CD1c-positive myeloid dendritic cell (primary cell): ENCODE results near the gene VWCE.

Experiments used
- DNase-seq: peaks from one replicate; pipeline ENCODE4 v3.0.0-alpha.2; 2016; ENCODE audit errors: extremely low spot score

VWCE gene, protein sequence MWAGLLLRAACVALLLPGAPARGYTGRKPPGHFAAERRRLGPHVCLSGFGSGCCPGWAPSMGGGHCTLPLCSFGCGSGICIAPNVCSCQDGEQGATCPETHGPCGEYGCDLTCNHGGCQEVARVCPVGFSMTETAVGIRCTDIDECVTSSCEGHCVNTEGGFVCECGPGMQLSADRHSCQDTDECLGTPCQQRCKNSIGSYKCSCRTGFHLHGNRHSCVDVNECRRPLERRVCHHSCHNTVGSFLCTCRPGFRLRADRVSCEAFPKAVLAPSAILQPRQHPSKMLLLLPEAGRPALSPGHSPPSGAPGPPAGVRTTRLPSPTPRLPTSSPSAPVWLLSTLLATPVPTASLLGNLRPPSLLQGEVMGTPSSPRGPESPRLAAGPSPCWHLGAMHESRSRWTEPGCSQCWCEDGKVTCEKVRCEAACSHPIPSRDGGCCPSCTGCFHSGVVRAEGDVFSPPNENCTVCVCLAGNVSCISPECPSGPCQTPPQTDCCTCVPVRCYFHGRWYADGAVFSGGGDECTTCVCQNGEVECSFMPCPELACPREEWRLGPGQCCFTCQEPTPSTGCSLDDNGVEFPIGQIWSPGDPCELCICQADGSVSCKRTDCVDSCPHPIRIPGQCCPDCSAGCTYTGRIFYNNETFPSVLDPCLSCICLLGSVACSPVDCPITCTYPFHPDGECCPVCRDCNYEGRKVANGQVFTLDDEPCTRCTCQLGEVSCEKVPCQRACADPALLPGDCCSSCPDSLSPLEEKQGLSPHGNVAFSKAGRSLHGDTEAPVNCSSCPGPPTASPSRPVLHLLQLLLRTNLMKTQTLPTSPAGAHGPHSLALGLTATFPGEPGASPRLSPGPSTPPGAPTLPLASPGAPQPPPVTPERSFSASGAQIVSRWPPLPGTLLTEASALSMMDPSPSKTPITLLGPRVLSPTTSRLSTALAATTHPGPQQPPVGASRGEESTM

DNA sequence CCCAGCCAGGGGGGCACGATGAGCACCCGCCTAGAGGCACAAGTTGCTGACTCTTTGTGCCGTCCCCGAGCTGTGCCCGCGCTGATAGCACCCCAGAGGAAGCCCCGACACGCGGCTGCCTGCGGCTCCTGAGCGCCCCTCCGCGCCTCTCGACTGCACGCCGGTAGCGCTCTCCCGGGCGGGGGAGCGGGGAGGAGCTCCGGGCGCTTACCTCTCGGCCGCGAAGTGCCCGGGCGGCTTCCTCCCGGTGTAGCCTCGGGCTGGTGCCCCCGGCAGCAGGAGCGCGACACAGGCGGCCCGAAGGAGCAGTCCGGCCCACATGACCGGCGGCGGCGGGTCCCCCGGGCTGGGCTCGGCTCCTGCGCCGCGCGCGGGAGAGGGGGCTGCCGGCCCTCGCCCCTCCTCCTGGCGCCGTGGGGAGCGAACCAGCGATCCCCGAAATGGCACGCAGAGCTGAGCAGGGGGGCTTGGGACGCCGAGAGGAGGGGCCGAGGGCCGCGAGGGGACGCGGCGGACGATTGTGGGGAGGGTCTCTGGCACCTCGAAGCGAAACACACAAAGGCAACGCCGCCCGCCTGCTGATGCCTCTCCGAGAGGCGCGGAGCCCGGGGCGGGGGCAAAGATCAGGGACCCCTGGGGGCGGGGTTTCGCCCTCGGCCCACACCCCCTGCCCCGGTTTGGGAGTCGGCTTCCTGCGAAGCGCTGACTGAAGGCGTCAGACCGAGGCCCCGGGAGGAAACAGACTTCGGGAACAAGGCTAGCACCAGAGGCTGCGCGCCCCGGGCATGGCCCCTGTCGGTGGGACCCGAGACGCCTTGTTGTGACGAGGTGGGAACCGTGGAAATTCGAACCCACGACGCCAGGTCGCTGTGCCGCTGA, at the start of gene VWCE:
Gene VWCE, minus strand, starts transcription at position 600 of the 879 bp plus-strand sequence. Its CDS starts 279 bp downstream, at position 321.
- peak; percentile 67 for DNase-seq

DNA sequence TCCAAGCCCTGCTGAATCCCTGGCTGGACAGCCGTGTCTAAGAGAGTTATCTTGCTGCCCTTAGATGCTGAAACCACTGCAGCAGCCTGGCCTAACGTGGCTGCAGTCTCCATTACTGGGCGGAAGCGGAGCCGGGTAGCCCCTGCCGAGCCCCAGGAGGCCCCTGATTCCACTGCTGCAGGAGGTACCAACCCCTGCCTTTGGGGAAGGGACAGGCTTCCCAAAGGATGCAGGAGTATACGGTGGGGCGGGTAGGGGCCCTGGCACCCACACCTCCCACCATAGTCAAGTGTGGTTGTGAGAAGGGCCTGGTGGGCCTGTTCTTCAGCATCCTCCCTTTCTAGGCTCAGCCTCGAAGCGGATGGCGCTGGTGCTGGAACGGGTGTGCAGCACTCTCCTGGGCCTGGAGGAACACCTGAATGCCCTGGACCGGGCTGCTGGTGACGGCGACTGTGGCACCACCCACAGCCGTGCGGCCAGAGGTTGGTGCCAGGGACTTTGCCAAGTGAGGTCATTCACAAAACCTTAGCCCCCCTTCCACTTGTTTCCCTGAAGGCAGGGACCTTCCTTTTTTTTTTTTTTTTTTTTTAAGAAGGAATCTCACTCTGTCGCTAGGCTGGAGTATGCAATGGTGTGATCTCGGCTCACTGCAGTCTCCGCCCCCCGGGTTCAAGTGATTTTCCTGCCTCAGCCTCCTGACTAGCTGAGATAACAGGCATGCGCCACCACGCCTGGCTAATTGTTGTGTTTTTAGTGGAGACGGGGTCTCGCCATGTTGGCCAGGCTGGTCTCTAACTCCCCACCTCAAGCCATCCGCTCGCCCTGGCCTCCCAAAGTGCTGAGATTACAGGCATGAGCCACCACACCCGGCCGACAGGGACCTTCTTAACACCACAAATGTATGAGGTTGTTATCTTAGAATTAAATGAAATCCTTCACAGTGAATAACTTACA, 49.0 kb upstream of the VWCE start:
- DNase-seq, result no peak

DNA sequence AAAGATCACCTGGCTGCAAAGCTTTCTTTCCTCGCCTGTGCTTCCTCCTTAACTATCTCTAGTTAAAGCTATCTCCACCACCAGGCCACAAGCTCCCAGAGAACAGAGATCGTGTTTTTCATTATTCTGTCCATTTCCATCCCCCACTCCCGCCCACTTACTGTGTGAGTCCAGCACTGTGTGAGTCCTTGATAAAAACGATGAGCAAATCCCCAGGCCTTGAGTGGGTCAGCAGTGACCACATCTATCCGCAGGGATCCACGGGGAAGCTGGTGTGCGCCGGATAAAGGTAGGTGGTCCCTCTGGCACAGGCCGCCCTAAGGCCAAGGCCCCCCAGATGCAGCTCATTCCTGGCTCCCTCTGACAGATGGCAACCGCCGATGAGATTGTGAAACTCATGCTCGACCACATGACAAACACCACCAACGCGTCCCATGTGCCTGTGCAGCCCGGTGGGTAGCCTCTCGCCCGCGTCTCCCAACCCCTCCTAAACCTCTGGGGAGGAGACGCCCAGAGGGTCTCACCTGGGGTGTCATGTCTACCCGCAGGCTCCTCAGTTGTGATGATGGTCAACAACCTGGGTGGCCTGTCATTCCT, 47.2 kb upstream of the VWCE start:
- no peak for DNase-seq

DNA sequence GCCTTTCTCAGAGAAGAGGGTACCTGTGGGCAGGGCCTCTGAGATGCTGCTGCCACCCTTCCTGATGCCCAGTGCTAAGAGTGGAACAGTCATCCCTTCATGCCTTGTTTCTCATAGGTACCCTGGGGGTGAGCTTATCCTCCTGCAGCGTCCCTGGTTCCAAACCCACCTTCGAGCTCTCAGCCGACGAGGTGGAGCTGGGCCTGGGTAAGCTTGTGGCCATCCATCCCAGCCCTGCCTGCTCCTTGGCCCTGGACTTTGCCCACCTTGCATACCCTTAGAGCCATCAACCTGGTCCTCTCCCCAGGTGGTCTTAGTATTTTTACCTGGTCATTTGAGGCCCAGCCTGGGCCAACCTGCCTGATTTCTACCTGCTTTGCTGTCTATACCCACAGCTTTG, 46.6 kb upstream of the VWCE start:
- DNase-seq, result no peak

DNA sequence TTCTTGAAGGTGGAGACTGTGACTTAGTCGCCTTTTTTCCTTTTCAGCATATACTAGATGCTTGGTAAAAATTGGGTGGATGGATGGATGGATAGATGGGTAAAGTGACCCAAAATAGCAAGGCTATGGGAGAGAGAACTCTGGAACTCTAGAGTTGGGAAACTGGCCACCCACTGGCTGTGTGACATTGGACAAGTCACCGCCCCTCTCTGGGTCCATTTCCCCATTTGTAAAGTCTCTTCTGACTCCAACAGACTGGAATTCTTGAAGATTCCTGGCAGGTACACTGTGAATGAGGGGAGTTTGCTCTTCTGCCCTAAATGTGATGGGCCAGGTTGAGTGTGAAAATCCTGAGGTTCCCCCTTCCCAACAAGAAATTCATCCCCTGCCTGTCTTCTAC, 45.9 kb upstream of the VWCE start:
- no peak for DNase-seq

DNA sequence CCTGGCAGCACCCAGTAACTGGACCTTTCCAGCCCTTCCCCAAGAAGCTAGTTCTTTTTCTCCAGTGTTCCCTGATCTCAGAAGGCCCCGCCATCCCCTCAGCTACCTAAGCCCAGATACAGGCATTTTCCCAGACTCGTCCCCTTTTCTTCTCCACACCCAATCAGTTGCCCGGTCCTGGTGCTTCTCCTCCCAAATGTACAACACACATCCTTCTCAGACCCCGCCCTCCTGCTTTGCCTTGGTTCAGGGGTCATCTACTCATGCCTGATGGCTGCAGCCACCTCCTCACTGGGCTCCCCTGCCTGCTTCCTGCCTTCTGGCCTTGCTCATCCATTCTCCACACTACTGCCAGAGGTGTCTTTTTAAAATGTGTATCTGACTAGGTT, 44.4 kb upstream of the VWCE start:
- no peak for DNase-seq

DNA sequence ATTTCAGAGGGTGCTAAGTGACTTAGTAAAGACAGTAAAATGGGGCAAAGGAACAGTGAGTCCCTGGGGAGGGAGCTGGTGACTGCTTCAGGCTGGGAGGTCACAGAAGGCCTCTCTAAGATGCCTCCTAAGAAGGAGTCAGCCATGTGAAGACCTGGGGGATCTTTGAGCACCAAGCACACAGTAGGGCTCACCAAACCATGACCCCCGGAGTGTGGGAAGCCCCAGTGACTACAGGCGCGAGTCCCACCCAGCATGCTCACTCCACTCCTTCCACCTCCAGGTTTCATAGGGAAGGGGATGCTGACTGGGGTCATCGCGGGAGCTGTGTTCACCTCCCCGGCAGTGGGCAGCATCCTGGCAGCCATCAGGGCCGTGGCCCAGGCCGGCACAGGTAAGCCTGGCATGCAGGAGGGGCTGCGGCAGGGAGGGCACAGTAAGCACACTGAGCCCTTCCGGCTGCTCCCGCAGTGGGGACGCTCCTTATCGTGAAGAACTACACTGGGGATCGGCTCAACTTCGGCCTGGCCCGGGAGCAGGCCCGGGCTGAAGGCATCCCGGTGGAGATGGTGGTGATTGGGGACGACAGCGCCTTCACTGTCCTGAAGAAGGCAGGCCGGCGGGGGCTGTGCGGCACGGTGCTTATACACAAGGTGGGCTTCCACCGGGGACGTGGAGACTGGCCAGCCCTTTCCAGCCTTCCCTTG, 43.8 kb upstream of the VWCE start:
- no peak for DNase-seq

DNA sequence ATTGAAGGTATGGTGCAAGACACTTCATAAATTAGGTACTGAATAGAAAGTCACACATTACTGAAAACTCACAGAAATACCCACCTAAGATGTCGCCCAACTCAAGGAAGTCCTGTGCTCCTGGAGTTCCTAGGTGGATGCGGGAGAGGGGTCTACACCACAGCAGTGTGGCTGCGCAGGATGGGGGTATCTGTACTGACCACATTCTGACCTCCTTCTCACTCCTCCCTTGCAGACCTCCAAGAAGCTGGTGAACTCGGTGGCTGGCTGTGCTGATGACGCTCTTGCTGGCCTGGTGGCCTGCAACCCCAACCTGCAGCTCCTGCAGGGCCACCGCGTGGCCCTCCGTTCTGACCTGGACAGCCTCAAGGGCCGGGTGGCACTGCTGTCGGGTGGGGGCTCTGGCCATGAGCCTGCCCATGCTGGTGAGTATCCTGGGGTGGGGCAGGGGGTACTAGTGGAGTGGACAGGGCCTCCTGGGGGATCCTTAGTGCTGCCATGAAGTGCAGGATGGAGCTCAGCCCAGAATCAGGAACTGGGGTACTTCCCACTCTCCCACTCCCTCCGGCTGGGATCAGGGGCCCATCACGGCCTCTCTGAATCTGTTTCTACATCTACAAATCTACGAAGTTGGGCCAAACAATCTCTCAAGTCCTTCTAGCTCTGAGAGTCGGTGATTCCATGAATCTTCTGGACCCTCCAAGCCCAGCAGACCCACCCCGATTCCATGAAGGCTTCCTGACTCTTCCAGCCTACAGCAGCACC, 42.8 kb upstream of the VWCE start:
- DNase-seq, result peak; percentile 41

DNA sequence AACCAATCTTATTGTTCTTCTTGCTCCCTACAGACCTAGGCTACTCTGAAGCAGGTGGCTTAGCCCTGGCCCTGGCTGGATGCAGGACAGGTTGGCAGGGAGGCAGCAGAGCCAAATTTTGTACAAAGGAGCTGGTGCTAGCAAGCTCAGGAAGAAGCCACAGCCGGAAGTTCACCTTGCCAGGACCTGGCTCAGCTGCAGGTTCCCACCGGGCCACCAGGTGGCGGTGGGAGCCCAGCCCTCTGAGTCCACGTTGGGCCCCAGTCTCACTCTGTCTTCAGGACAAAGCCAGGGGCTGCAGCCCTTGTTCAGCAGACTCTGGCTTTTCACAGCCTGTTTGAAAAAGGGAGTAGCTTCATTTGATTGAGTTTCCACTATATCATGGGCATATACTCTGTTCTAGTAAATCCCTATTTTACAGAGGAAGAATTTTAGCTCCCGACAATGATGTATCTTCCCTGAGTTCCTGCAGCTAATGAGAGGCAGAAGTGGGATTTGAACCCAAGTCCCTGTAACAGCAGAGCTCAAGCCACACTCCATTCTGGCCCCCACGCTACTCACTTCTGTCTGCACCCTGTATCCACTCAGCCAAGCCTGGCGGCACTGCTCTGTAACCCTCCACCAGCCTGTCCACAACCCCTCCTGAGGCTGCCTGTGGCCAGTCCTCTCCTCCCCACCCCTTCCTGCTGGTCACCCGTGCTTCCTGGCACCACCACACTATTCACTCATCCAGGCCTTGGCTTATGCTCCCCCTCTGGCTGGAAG, 41.2 kb upstream of the VWCE start:
- DNase-seq, result peak; percentile 88

DNA sequence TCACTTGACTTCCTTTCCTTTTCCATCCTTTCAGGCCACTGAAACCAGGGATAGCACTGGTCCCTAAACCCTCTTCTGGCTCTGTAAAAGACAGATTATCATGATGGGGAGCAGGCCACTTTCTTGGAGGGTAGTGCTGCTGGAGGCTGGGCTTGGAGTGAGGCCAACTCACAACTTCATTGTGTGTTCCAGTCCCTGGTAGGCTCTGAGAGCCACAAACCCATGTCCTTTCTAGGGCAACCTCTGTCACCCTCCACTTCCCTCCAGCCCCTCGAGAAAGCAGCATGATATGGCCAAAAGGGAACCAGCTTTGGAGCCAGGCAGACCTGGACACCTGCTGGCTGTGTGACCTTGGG, 40.2 kb upstream of the VWCE start:
- no peak for DNase-seq

DNA sequence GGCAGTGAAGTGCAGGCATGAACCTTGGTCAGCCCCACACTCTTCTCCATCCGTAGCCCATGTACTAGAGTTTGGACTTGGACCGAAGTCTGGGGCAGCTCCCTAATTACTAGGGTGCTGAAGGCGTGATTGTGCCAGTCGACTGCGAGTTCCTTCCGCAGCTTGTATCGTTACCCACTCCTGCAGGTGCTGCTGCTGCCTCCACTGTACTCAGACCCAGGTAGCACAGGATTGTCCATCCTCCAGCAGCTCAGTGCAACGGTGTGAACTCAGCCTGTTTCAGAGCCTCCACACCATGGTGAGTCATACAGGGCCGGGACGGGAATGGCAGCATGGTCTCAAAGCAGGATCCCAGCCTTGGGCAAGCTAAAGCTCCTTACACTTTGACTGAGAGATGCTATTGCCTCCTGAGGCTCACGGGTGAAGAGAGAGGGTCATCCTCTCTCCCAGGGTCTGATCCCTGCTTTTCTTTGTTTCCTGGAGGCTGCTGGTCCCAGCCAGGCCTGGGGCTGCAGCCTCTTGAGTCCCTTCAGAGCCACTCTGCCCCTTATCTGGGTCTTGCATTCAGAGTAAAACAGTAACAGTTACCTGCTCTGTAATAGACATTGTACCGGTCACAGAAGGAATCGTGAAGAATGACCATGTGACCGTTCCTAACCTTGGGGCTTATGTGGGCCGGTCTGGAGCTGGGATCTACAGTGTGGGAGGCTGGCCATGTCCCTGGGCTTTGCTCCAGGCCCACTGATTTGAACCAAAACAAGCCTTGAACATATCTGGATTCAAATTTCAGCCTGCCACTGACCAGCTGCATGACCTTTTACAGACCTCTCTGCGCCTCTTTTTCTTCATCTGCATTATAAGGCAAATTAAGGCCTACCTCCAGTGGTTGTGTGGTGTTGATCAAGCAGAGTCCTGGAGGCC, 39.6 kb upstream of the VWCE start:
- DNase-seq, result no peak

DNA sequence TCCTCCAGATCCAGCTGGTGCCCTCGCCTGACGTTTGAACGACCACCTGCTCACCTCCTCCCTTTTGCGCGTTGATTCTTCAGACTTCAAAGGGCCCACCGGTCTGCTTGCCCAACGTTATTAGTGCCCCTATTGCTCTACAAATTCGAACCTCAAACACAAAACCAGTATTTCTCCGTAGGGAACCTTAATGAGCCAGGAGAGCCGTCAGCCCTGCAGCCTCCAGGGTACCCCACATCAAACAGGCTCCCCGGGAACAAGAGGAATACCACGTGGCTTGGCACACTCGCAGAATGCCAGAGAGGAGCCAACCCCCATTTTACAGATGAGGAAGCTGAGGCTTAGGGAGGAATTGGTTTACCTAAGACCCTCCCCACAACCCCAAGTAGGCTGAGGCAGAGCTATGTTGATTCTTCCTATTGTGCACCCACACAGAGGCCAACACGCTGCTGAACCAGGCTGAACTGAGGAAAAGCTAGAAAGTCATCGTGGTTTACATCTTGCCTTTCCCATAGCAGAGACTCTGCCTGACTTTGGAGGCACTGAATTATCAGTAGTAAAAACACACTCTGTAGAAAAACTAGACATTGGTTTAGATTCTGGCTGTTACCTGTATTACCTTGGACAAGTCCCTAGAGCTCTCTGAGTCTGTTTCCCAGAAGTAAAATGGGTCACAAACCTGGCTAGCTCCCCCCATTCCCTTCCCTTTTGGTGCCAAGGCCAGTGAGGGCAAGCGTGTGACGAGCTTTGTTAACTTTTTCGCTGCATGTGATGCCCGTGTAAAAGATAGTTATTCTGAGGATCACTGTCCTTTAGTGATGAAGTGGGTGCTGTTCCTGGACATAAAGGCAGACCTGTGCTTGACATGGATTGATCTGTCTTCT, 38.7 kb upstream of the VWCE start:
- DNase-seq, result no peak

DNA sequence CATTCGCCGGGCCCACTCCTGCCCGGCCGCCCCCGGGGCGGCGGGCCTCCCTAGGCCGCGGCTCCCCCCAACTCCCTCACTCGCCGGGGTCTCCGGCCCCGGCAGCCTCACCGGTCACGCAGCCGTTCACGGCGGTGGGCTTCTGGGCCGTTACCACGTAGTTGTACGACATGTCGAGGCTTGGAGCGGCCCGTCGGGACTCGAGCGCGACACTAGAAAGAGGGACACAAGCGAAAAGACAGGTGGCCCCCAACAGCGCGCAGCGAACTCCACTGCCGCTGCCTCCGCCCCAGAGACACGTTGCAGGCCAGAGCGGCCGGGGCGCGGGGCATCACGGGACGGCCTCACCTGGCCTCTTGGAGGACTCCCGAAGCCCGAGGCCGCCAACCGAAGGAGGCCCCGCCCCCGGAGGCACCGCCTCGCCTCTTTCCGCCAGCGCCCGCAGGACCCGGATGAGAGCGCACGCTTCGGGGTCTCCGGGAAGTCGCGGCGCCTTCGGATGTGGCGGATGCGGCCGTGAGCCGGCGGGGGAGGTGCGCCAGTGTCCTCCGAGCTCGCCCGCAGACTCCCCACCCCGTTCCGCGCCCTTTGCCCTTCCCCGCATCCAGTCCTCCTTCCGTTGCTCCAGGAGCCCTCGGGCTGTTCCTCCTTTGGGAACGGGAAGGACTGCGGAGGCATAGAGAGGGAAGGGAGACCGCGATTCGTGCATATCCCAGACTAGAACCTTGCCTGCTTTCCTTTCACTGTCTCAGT, 37.9 kb upstream of the VWCE start, which contains the start of the genes DDB1 and TKFC:
Gene DDB1, minus strand, starts transcription at position 309 of the 753 bp plus-strand sequence. Its CDS starts 137 bp downstream, at position 172.
Gene TKFC, plus strand, starts transcription at position 432 of the 753 bp plus-strand sequence. CDS start 1,501 bp downstream, outside the sequence.
- DNase-seq, result peak; percentile 92

DNA sequence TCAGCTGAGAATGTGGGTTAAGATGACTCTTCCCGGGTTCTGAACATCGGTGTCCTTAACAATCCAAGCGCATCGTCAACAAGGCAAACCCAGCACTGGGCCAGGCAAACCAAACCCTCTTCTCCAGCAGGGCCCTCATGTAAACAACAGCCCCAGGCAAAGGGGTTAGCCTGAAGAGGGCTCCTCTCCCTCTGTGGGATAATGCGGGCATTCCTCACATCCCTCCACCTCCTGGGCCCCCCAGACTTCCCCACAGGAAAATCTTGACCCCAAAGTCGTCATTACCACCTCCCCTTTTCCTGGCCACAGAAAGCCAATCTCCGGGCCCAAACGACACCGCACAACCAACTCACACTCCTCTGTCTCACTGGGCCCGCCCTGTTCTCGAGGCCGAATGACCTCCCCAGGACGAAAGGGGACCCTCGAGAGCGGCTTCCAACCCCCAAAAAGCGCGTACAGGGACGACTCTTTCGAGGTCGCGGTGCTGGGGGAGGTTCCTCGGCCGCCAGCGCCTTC, 37.2 kb upstream of the VWCE start:
- no peak for DNase-seq

DNA sequence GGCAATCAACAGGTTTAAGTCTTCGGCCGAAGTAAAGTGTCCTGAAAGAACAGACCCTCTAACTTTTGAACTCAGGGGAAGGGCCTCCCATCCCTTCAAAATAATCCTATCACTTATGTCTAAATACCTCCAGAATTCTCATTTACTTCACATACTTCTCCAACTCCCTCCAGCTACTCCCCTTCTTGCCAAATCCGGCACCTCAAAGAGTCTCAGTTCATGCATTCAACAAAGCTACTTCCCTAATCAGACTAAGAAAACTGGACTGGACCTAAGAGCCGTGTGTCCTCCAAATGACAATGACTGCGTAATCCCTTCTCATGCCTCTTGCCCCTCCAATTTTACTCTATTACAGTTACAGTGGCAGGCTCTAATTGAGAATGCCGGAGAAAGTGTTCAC, 36.5 kb upstream of the VWCE start:
- peak; percentile 63 for DNase-seq
